GM12865 (cell line): ENCODE measurements around the gene TARBP1.
A peak's percentile ranks its signal among the peaks of the same experiment; 100 is the strongest.
"Not testable (repeated sequence)": the region's sequence is repeated elsewhere in the genome, so short reads cannot be mapped to it uniquely, and the experiment has no call there.

Experiments
- DNase-seq: peaks from one replicate; pipeline ENCODE4 v3.0.0; 2010; ENCODE audit warnings: low read depth
- H3K4me3 ChIP-seq: 2 replicates; pipeline ENCODE4 v1.5.1; 2011; ENCODE audit warnings: mild to moderate bottlenecking, low read depth, low read length, control low read depth
- CTCF ChIP-seq: IDR thresholded peaks from 2 replicates; pipeline ENCODE4 v1.5.1; 2011; ENCODE audit warnings: low read length, control low read depth, low read depth, inconsistent platforms; ENCODE audit not compliant: insufficient read depth; ENCODE audit errors: missing control alignments

Gene TARBP1

DNA sequence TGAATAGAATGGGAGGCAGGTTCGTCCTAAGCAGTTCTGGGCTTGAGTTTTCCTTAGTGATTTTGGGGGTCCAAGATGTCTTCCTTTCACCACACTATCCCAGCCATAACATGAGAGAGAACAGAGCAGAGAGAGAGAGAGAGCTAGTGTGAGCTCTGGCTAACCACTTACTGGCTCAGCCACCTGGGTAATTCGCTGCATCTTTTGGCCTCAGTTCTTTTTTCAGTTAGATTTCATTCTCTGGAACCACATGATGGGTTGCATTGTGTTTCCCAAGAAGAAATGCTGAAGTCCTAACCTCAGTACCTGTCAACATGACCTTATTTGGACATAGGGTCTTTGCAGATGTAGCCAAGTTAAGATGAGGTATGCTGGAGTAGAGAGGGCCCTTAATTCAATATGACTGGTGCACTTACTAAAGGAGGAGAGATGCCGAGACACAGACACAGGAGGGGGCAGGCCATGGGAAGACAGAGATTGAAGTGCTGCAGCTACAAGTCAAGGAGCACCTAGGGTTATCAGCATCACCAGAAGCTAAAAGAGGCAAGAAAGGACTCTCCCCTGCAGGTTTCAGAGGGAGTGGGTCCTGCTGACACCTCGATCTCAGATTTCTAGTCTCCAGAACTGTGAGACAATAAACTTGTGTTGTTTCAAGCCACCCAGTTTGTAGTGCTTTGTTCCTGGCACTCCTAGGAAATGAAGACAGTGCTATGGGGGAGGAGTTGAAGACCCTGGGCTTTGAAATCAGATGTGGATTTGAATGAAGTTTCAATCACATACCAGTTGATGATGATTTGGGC lies 26.2 kb upstream of the TARBP1 start:
- no peak for TF ChIP-seq CTCF
- DNase-seq, result no peak
- H3K4me3 ChIP-seq, result no peak overlapping the region

DNA sequence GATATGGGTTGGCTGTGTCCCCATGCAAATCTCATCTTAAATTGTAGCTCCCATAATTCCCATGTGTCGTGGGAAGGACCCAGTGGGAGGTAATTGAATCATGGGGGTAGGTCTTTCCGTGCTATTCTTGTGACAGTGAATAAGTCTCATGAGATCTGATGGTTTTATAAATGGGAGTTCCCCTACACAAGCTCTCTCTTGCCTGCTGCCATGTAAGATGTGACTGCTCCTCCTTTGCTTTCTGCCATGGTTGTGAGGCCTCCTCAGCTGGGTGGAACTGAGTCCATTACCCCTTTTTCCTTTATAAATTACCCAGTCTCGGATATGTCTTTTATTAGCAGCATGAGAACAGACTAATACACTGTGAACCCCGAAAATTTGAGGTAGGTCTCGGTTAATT lies 25.3 kb upstream of the TARBP1 start:
- not testable (repeated sequence) for H3K4me3 ChIP-seq, DNase-seq

DNA sequence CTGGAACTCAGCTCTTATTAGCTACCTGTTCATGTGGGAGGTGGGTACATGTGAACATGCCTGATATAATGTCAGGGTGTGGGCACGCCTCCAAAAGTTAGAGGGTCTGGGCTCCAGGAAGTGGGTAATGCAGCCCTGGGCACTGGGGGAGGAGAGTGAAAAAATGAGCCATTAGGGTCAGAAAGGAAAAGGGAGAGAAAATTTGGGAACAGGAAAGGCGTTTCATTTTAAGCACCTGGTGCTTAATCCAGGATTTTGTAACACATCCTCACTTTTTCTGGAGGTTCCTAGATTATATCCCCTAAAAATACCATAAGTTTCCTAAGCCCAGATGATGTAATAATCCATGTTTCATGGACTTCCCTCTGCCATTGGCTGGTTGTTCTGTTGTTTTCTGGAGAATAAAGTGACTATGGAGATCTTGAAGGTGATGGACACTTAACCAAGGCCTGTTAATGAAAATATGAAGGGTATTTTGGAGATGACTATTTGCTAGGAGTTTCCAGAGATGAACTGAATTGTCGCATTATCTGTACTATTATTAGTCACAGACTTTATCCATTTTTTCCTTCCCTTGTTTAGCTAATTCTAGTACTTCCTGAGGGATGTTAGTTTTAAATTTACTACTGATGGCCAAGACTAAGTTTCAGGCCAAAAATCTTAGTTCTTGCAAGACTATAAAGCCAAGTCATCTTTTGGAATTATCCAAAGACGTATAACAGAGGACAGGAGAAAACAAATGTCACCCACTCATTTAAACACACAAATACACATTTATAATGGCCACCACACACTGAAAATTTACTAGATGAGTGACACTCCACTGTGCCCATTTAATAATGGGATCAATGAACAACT lies 24.4 kb upstream of the TARBP1 start:
- TF ChIP-seq CTCF, result no peak
- DNase-seq, result no peak
- H3K4me3 ChIP-seq, result no peak overlapping the region

- H3K4me3 ChIP-seq, result no peak overlapping the region
- TF ChIP-seq CTCF, result no peak
- DNase-seq, result no peak
Measured at GRCh38 chr1:234502785-234503184, 23.8 kb upstream of the TARBP1 start.

DNA sequence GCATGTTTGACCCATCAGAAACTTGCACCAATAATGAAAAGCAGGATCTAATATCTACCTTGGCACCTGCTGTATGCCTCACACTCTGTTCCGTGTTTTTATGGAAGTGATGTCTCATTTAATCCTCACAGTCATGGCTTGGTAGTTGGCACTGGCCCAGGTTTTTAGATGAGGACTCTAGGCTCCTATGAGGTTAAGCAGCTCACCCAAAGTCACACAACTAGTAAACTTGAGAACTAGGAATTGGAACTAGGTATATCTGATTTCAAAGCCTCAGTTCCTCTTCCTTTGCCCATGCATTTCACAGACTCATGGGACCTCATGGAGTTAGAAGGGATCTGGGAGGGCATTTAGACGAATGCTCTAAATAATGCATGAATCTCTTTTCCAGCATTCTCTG lies 21.3 kb upstream of the TARBP1 start:
- no peak for TF ChIP-seq CTCF
- peak; percentile 61 for DNase-seq
- H3K4me3 ChIP-seq, result no peak overlapping the region

DNA sequence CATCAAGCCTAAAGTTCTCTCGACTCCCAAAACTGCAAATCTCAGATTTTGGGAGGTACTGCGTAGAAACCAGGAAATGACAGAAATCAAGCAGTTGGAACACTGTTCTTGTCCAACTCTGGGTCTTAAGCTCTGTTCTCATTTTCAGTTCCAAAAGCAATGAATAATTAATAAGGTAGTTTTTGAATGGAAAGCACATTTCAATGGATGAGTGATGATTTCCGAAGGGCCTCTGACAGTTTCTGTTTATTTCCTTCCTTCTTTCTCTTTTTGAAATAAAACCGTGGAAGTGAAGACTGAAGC lies 20.9 kb upstream of the TARBP1 start:
- H3K4me3 ChIP-seq, result peak overlapping the region; percentile 38
- TF ChIP-seq CTCF, result no peak
- no peak for DNase-seq

DNA sequence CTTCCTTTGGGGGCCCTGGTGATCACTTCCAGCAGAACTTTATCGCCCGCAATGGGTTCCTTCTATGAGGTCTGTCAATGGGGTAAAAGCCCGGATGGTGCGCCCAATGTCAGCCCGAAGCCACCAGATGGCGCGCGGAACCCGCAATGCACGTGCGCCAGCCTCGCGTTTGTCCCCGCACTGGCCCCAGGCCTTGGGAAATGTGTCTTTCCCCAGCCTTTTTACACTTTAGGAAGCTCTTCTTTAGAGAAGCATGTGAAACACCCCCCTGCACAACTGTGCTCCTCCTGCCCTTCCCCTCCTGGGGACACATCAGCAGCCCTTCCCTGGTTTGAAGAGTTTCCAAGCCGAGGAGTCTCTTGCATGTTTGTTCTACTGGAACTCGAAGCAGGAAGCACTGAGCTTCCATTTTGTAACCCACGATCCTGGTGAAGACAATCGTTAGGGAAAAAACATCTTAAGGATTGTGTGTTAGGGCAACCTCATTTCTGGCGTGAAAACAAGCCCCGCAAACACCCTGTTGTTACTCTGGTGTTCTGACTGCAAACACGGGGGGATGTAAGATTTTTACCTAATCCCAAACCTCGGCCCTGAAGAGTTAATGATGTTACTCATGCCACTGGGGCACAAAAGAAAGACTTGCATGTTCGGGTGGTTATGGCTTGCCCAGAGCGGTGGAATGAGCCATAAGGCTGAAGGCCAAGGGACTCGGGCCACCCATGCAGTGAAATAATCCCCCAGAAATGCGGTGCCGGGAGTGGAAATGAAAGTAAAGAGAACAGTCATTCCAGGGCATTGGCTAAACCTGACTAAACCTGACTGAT lies 20.4 kb upstream of the TARBP1 start:
- peak overlapping the region; percentile 38 for H3K4me3 ChIP-seq
- DNase-seq, result peak; percentile 87

More for the DNA sequence above, 20.4 kb upstream of the TARBP1 start:
- TF ChIP-seq CTCF, result peak; percentile 92
